Astrocyte of the cerebellum (primary cell): ENCODE measurements around the gene OR4F16.
"Not testable (repeated sequence)": the region's sequence is repeated elsewhere in the genome, so short reads cannot be mapped to it uniquely, and the experiment has no call there.

Experiments
- DNase-seq: peaks from one replicate; pipeline ENCODE4 v3.0.0-alpha.2; 2011; ENCODE audit warnings: low read depth
- H3K4me3 ChIP-seq: 2 replicates; pipeline ENCODE4 v1.5.1; 2011; ENCODE audit warnings: mild to moderate bottlenecking, low read depth, low read length, moderate library complexity
- in situ Hi-C: cut with HindIII; loops from 2 replicates; pipeline ENCODE4 v1.10.0; 2017; ENCODE audit warnings: low sequenced_read_pairs

OR4F16 gene, protein sequence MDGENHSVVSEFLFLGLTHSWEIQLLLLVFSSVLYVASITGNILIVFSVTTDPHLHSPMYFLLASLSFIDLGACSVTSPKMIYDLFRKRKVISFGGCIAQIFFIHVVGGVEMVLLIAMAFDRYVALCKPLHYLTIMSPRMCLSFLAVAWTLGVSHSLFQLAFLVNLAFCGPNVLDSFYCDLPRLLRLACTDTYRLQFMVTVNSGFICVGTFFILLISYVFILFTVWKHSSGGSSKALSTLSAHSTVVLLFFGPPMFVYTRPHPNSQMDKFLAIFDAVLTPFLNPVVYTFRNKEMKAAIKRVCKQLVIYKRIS

GRCh38 chr1:686554-686953 is at the start of gene OR4F16:
OR4F16 (minus strand) TSS chr1:686654; CDS start chr1:686654, 0 bp downstream.
- DNase-seq, in situ Hi-C loops, H3K4me3 ChIP-seq: not testable (repeated sequence)

DNA sequence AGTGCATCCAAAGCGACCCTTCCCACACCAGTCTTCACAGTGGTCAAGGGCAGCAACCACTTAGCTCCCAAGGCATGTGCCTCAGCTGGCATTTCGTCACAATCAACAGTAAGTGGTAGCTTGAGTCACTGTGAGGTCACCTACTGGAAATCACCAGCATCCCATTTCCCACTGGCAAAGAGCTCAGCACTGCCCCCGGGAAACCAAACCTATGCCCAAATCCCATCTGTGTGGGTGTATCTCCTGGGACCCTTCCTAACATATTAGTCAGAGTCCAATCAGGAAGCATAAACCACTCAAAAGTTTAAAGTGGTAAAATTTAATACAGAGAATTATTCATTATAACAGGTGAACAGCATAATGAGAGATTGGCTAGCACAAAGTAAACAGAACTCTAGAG is 47.2 kb upstream of the OR4F16 start:
- DNase-seq, in situ Hi-C loops: not testable (repeated sequence)

DNA sequence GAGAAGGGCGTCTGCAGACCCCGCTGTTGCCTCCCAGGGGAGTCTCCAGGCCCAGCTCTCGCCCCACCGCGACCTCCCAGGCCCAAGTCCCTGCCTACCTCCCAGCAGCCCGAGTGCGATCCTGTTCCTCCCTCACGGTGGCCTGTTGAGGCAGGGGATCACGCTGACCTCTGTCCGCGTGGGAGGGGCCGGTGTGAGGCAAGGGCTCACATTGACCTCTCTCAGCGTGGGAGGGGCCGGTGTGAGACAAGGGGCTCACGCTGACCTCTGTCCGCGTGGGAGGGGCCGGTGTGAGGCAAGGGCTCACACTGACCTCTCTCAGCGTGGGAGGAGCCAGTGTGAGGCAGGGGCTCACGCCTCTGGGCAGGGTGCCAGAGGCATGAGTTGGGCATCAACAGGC is 40.6 kb upstream of the OR4F16 start:
- DNase-seq, in situ Hi-C loops, H3K4me3 ChIP-seq: not testable (repeated sequence)

More for the DNA sequence above, 47.2 kb upstream of the OR4F16 start:
- not testable (repeated sequence) for H3K4me3 ChIP-seq
